ENCODE data around the gene GDF11.

DNA sequence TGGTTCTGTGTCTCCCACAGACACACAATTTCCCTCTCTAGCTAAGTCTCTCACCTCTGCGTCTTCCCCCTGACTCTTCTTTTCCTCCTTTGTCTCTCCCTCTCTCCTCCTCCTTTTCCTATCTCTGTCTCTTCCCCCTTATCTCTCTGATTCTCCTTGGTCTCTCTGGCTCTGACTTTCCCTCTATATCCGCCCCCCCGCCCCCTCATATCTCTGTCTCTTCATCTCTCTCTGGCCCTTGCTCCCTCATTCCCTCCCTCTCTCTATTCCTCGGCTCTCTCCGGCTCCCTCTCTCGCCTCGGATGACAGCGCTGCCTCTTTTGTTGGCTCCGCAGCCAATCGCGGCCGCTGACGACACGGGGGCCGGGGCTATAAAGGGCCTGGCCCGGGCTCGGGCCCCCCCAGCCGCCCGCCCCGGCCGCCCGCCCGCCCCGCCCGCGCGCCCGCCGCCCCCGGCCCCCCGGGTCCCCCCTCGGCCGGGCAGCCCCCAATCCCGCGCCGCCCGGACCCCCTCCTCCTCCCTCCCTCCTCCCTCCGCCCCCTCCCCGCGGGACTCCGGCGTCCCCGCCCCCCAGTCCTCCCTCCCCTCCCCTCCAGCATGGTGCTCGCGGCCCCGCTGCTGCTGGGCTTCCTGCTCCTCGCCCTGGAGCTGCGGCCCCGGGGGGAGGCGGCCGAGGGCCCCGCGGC lies at the start of gene GDF11:
- 0 out of 2 replicates have a peak, but pooled peaks have one; percentile 19 for TF ChIP-seq MXI1 (IDR thresholded peaks at IDR 0.05; ENCODE audit: borderline replicate concordance, low read depth, low read length)
- no peak for TF ChIP-seq BHLHE40 (IDR thresholded peaks at IDR 0.05; ENCODE audit: low read depth, low read length)
- TF ChIP-seq CEBPB (IDR thresholded peaks at IDR 0.05; ENCODE audit: low read depth, low read length), result no peak
- TF ChIP-seq, protein P1, sequence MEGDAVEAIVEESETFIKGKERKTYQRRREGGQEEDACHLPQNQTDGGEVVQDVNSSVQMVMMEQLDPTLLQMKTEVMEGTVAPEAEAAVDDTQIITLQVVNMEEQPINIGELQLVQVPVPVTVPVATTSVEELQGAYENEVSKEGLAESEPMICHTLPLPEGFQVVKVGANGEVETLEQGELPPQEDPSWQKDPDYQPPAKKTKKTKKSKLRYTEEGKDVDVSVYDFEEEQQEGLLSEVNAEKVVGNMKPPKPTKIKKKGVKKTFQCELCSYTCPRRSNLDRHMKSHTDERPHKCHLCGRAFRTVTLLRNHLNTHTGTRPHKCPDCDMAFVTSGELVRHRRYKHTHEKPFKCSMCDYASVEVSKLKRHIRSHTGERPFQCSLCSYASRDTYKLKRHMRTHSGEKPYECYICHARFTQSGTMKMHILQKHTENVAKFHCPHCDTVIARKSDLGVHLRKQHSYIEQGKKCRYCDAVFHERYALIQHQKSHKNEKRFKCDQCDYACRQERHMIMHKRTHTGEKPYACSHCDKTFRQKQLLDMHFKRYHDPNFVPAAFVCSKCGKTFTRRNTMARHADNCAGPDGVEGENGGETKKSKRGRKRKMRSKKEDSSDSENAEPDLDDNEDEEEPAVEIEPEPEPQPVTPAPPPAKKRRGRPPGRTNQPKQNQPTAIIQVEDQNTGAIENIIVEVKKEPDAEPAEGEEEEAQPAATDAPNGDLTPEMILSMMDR (conservative IDR thresholded peaks at IDR 0.05; ENCODE audit: low read depth, low read length), result no peak
- peak; percentile 75; the same call in 1 of the 2 replicates for TF ChIP-seq MAZ (IDR thresholded peaks at IDR 0.05; ENCODE audit: borderline replicate concordance, low read depth, low read length)

Data from IMR-90 (cell line).